GM23248 (cell line): ENCODE results near the gene AVPI1. TPM values are rescaled to one million over a fixed set of nuclear protein-coding genes. Genes with fewer than 3 reads are reported as not detected.
A peak's percentile ranks its signal among the peaks of the same experiment; 100 is the strongest.

Experiments
- DNase-seq: peaks from one replicate; pipeline ENCODE4 v3.0.0-alpha.2; 2015
- H2AFZ ChIP-seq: fragments of 200-600 bp; sonication (generic); 2 replicates; pipeline ENCODE4 v1.6.1; 2016; ENCODE audit warnings: antibody characterized with exemption
- H3F3A ChIP-seq: fragments of 200-600 bp; sonication (generic); 2 replicates; pipeline ENCODE4 v1.6.1; 2016; ENCODE audit warnings: mild to moderate bottlenecking, antibody characterized with exemption, mixed run types; ENCODE audit not compliant: insufficient read depth
- H3K27ac ChIP-seq: fragments of 200-600 bp; sonication (generic); 2 replicates; pipeline ENCODE4 v1.5.1; 2016; ENCODE audit warnings: mild to moderate bottlenecking
- H3K27me3 ChIP-seq: fragments of 200-600 bp; sonication (generic); replicated peaks from 2 replicates; pipeline ENCODE4 v1.6.1; 2016; ENCODE audit warnings: mild to moderate bottlenecking; ENCODE audit not compliant: insufficient read depth
- H3K36me3 ChIP-seq: fragments of 200-600 bp; sonication (generic); 2 replicates; pipeline ENCODE4 v1.6.1; 2016; ENCODE audit warnings: low read depth, mild to moderate bottlenecking
- H3K4me1 ChIP-seq: fragments of 200-600 bp; sonication (generic); 2 replicates; pipeline ENCODE4 v1.6.1; 2016; ENCODE audit warnings: mild to moderate bottlenecking; ENCODE audit not compliant: insufficient read depth
- H3K4me2 ChIP-seq: fragments of 200-600 bp; sonication (generic); one replicate; pipeline ENCODE4 v1.6.1; 2016; ENCODE audit warnings: mild to moderate bottlenecking; ENCODE audit not compliant: unreplicated experiment
- H3K4me3 ChIP-seq: fragments of 200-600 bp; sonication (generic); 2 replicates; pipeline ENCODE4 v1.5.1; 2016; ENCODE audit warnings: mild to moderate bottlenecking
- H3K79me2 ChIP-seq: fragments of 200-600 bp; sonication (generic); 2 replicates; pipeline ENCODE4 v1.6.1; 2016; ENCODE audit warnings: mild to moderate bottlenecking; ENCODE audit not compliant: insufficient read depth
- H3K9ac ChIP-seq: fragments of 200-600 bp; sonication (generic); 2 replicates; pipeline ENCODE4 v1.6.1; 2016; ENCODE audit warnings: mild to moderate bottlenecking
- H3K9me2 ChIP-seq: fragments of 200-600 bp; sonication (generic); 2 replicates; pipeline ENCODE4 v1.6.1; 2016; ENCODE audit warnings: mixed run types, mild to moderate bottlenecking, moderate library complexity; ENCODE audit not compliant: insufficient read depth
- H3K9me3 ChIP-seq: fragments of 200-600 bp; sonication (generic); one replicate; pipeline ENCODE4 v1.6.1; 2017; ENCODE audit warnings: low read depth
- H4K20me1 ChIP-seq: fragments of 200-600 bp; sonication (generic); 2 replicates; pipeline ENCODE4 v1.6.0; 2016; ENCODE audit not compliant: insufficient read depth
- EZH2 ChIP-seq: fragments of 200-600 bp; sonication (generic); IDR thresholded peaks from 2 replicates; pipeline ENCODE4 v1.6.1; 2018; ENCODE audit warnings: antibody characterized with exemption, mild to moderate bottlenecking; ENCODE audit not compliant: insufficient read depth, poor library complexity, severe bottlenecking
- EZH2phosphoT487 ChIP-seq: fragments of 200-600 bp; sonication (generic); IDR thresholded peaks from 2 replicates; pipeline ENCODE4 v1.6.1; 2018; ENCODE audit warnings: antibody characterized with exemption, moderate library complexity, mild to moderate bottlenecking, low read depth; ENCODE audit not compliant: insufficient read depth
- WGBS, 2 experiments: methylation state at CpG; one replicate each; pipeline ENCODE4 v1.1.6; 2015 to 2017; ENCODE audit warnings: low lambda C conversion rate in 2 of 2, low coverage in 1 of 2; ENCODE audit errors: missing lambda C conversion rate in 2 of 2; 5-methylcytosine and 5-hydroxymethylcytosine counted together
- in situ Hi-C: fragments of 300-500 bp; cut with MboI; formaldehyde crosslinking; loops from 2 replicates; pipeline ENCODE4 v1.15.0; 2020
- polyA plus RNA-seq: library from polyadenylated mRNA; unstranded; fragments of >200 nt; fragmentation: Nextera tagmentation; extraction: Ambion mirVana; gene quantifications from 2 replicates; pipeline ENCODE4 v1.2.1, GENCODE V29; 2016
- total RNA-seq: library from RNA; depleted of rRNA; stranded (reverse); fragments of >200 nt; shearing (Covaris generic); gene quantifications from 2 replicates; pipeline ENCODE4 v1.2.3, GENCODE V29; 2014

AVPI1 gene
- total and polyA plus RNA-seq, 2 experiments from 2014 or later = 31.4 to 33.8 TPM

GRCh38 chr10:97714401-97715258, 27.6 kb upstream of the AVPI1 start:
- Histone ChIP-seq H3F3A (peaks cover 9% of the 10 kb centered on the region), H3K4me3 (peak overlapping the region; percentile 73), H4K20me1 (no peaks in the 10 kb centered on the region), H3K9me2 (no peaks in the 10 kb centered on the region), H3K27ac (peak overlapping the region; percentile 95), H3K27me3 (no peaks in the 10 kb centered on the region), H3K9ac (peak overlapping the region; percentile 97), H3K9me3 (no peaks in the 10 kb centered on the region), H3K36me3 (peaks cover 14% of the 10 kb centered on the region; the same call in 1 of the 2 replicates), H3K79me2 (peaks cover 42% of the 10 kb centered on the region), H2AFZ (peak overlapping the region; percentile 38; the same call in 1 of the 2 replicates), H3K4me2 (peak overlapping the region; percentile 93), H3K4me1 (peaks cover 36% of the 10 kb centered on the region)
- WGBS, 2 experiments = 0 to 1% methylated on average over 72 to 74 of the region's 74 CpGs
- peak; percentile 94 for DNase-seq
- TF ChIP-seq EZH2 = no peak
- no peak for TF ChIP-seq EZH2phosphoT487
- in situ Hi-C loops = no loop called here

- H4K20me1 ChIP-seq = no peaks in the 10 kb centered on the region
- no peak for TF ChIP-seq EZH2phosphoT487
- peak overlapping the region; percentile 93 for H3K4me2 ChIP-seq
- peak overlapping the region; percentile 97 for H3K9ac ChIP-seq
- H3K27me3 ChIP-seq = no peaks in the 10 kb centered on the region
- H3K27ac ChIP-seq = peak overlapping the region; percentile 95
- WGBS, 2 experiments = 0 to 1% methylated on average over 37 to 55 of the region's 69 CpGs
- in situ Hi-C loops = no loop called here
- H3F3A ChIP-seq = peaks cover 4% of the 10 kb centered on the region
- H3K4me1 ChIP-seq = peaks cover 36% of the 10 kb centered on the region
- H3K36me3 ChIP-seq = peaks cover 12% of the 10 kb centered on the region; the same call in 1 of the 2 replicates
- no peaks in the 10 kb centered on the region for H3K9me3 ChIP-seq
- peak; percentile 90 for DNase-seq
- no peaks in the 10 kb centered on the region for H3K9me2 ChIP-seq
- H2AFZ ChIP-seq = no peak overlapping the region
- H3K4me3 ChIP-seq = peak overlapping the region; percentile 73
- H3K79me2 ChIP-seq = peaks cover 42% of the 10 kb centered on the region
Observed at GRCh38 chr10:97713826-97714400, 26.9 kb upstream of the AVPI1 start.

- H3K27ac ChIP-seq = peak within 1 kb of the TSS; percentile 95
- H3K27me3 ChIP-seq = no peaks in the 10 kb centered on the region
- no peaks in the 10 kb centered on the region for H3K9me2 ChIP-seq
- H3K4me3 ChIP-seq = peak within 1 kb of the TSS; percentile 73
- H3K4me1 ChIP-seq = peaks cover 31% of the 10 kb centered on the region
- H3K9ac ChIP-seq = peak within 1 kb of the TSS; percentile 97
- H3F3A ChIP-seq = peaks cover 4% of the 10 kb centered on the region
- peaks cover 8% of the 10 kb centered on the region; the same call in 1 of the 2 replicates for H3K36me3 ChIP-seq
- H3K4me2 ChIP-seq = peak within 1 kb of the TSS; percentile 93
- H4K20me1 ChIP-seq = no peaks in the 10 kb centered on the region
- H3K79me2 ChIP-seq = peaks cover 37% of the 10 kb centered on the region
- DNase-seq = peak; percentile 79
- 2% methylated on average over 14 to 33 of the region's 37 CpGs for WGBS, 2 experiments
- peak within 1 kb of the TSS; percentile 56 for H2AFZ ChIP-seq
- in situ Hi-C loops = no loop called here
- TF ChIP-seq EZH2 (no peak), EZH2phosphoT487 (no peak)
- no peaks in the 10 kb centered on the region for H3K9me3 ChIP-seq
Observed at GRCh38 chr10:97713339-97713825, 26.3 kb upstream of the AVPI1 start, which contains the start of gene MARVELD1. MARVELD1 (plus strand) TSS chr10:97713730; CDS start chr10:97713877, 147 bp downstream.

GRCh38 chr10:97711640-97712572, 24.9 kb upstream of the AVPI1 start:
- Histone ChIP-seq H3K4me3 (no peak overlapping the region), H3K79me2 (peaks cover 22% of the 10 kb centered on the region), H4K20me1 (no peaks in the 10 kb centered on the region), H3K4me1 (peaks cover 22% of the 10 kb centered on the region), H3K9me3 (no peaks in the 10 kb centered on the region), H3F3A (peaks cover 4% of the 10 kb centered on the region; the same call in 1 of the 2 replicates), H3K9ac (no peak overlapping the region), H3K36me3 (no peaks in the 10 kb centered on the region; the same call in 1 of the 2 replicates), H3K27me3 (no peaks in the 10 kb centered on the region), H3K9me2 (no peaks in the 10 kb centered on the region), H3K27ac (no peak overlapping the region), H3K4me2 (no peak overlapping the region), H2AFZ (no peak overlapping the region)
- in situ Hi-C loops = no loop called here
- peak; percentile 24 for DNase-seq
- TF ChIP-seq EZH2 (no peak), EZH2phosphoT487 (no peak)
- WGBS, 2 experiments = 54 to 55% methylated on average over 9 of the region's 9 CpGs
